Epithelial cell of esophagus (primary cell): ENCODE results near the gene ABTB1.

ENCODE experiments used
- DNase-seq: peaks from one replicate; pipeline ENCODE4 v3.0.0; 2010; ENCODE audit warnings: low read depth
- H3K4me3 ChIP-seq: 2 replicates; pipeline ENCODE4 v1.5.1; 2011; ENCODE audit warnings: mild to moderate bottlenecking, low read length, control low read depth
- TF ChIP-seq, protein P1 (sequence below): IDR thresholded peaks from 2 replicates; pipeline ENCODE4 v1.5.1; 2011; ENCODE audit warnings: low read depth, mild to moderate bottlenecking, low read length, control low read depth, inconsistent platforms; ENCODE audit not compliant: insufficient read depth; ENCODE audit errors: missing control alignments

Gene ABTB1

DNA sequence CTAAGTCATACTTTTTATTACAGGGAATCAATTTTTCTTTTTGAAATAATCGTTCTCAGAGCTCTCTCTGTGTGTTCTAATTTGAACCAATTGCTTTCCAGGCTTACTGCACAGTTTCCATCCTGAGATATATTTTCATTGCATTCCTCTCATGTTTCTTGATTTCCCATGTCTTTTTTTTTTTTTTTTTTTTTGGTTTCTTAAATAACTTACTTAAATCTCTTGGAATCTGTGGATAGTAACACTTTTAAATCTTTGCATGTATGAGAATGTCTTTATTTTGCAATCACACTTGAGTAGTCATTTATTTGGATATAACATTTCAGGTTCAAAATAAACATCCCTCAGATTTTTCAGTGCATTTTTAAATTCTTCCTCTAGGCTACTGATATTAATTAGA, 14.5 kb upstream of the ABTB1 start:
- DNase-seq = no peak
- H3K4me3 ChIP-seq = no peak overlapping the region
- TF ChIP-seq, protein P1, sequence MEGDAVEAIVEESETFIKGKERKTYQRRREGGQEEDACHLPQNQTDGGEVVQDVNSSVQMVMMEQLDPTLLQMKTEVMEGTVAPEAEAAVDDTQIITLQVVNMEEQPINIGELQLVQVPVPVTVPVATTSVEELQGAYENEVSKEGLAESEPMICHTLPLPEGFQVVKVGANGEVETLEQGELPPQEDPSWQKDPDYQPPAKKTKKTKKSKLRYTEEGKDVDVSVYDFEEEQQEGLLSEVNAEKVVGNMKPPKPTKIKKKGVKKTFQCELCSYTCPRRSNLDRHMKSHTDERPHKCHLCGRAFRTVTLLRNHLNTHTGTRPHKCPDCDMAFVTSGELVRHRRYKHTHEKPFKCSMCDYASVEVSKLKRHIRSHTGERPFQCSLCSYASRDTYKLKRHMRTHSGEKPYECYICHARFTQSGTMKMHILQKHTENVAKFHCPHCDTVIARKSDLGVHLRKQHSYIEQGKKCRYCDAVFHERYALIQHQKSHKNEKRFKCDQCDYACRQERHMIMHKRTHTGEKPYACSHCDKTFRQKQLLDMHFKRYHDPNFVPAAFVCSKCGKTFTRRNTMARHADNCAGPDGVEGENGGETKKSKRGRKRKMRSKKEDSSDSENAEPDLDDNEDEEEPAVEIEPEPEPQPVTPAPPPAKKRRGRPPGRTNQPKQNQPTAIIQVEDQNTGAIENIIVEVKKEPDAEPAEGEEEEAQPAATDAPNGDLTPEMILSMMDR = no peak

GRCh38 chr3:127660621-127661251, 12.0 kb upstream of the ABTB1 start:
- TF ChIP-seq, protein P1 = no peak
- no peak overlapping the region for H3K4me3 ChIP-seq
- no peak for DNase-seq

- no peak for DNase-seq
- TF ChIP-seq, protein P1 = no peak
- H3K4me3 ChIP-seq = no peak overlapping the region
Measured at GRCh38 chr3:127661600-127661999, 11.2 kb upstream of the ABTB1 start.

DNA sequence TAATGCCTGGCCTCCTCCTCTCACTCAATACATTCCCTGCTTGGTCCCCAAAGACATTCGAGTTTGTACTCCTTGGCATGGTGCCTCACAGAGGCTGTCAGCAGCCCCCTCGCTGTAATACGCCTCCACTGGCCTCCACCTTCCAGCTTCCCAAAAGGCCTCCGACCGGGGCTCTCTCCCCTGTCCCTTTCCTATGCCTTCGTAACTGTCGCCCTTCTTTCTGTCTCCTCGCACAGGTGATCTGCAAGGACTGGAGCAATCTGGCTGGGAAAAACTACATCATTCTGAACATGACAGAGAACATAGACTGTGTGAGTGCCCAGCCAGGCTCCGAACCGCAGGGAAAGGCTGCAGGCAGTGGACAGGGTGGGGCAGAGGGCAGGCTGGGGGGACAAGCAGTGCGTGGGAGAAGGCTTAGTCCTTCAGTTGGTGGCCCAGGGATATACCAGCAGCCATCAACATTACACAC, 10.7 kb upstream of the ABTB1 start:
- no peak for DNase-seq

GRCh38 chr3:127663151-127663550, 9.6 kb upstream of the ABTB1 start:
- TF ChIP-seq, protein P1 = no peak
- H3K4me3 ChIP-seq = no peak overlapping the region
- no peak for DNase-seq

More for the DNA sequence above, 10.7 kb upstream of the ABTB1 start:
- no peak overlapping the region for H3K4me3 ChIP-seq
- TF ChIP-seq, protein P1 = no peak

GRCh38 chr3:127665165-127665564, 7.6 kb upstream of the ABTB1 start:
- TF ChIP-seq, protein P1 = no peak
- no peak for DNase-seq
- no peak overlapping the region for H3K4me3 ChIP-seq

GRCh38 chr3:127665586-127665985, 7.2 kb upstream of the ABTB1 start:
- no peak for DNase-seq
- TF ChIP-seq, protein P1 = no peak
- H3K4me3 ChIP-seq = no peak overlapping the region
